ENCODE measurements around the gene FLYWCH1. TPM values are rescaled to one million over a fixed set of nuclear protein-coding genes. Genes with fewer than 3 reads are reported as not detected.
A peak's percentile ranks its signal among the peaks of the same experiment; 100 is the strongest.

FLYWCH1 gene
- total and polyA plus RNA-seq, 2 of the 8 experiments (the other 6 are each of a cell fraction or from before 2014, with no cell fraction given) = 12.4 to 23.5 TPM

GRCh38 chr16:2955779-2956578 is 44.2 kb downstream of the FLYWCH1 start:
- H3K36me3 ChIP-seq (ENCODE audit: control insufficient read depth in 2 of 4, insufficient read depth in 4 of 4, low read length in 3 of 4) = no peaks in the 10 kb centered on the region
- H3K9me3 ChIP-seq (ENCODE audit: insufficient read depth in 2 of 2, low read depth in 1 of 2, low read length in 1 of 2) = no peaks in the 10 kb centered on the region
- ChIA-PET POLR2A (ENCODE audit: partially characterized antibody) (interaction anchor here (1.0 to 1.6 kb wide), 10 partner anchors 8 to 984 kb away, joined by 3 to 7 read pairs (median 4); partner anchors contain the start of genes KREMEN2 and TBL3), CTCF (ENCODE audit: partially characterized antibody) (interaction anchor here (0.6 to 1.7 kb wide), 10 partner anchors 10 to 117 kb away, joined by 3 to 7 read pairs (median 3); partner anchors contain the start of gene CLDN6)
- no peak overlapping the region for H3K14ac ChIP-seq (ENCODE audit: insufficient read length)
- no peaks in the 10 kb centered on the region; the same call in 1 of the 2 replicates for H3K23me2 ChIP-seq (ENCODE audit: low read depth, low read length)
- FAIRE-seq (no peak), DNase-seq (ENCODE audit: low read depth in 1 of 2, low spot score in 2 of 2) (no peak)
- TF ChIP-seq BACH1 (IDR thresholded peaks at IDR 0.05; ENCODE audit: low read length) (no peak), YY1 (IDR thresholded peaks at IDR 0.05; ENCODE audit: low read depth, low read length) (0 out of 2 replicates have a peak, but pooled peaks have one; percentile 22)
- H3K27me3 ChIP-seq (replicated peaks in 1 of 4; ENCODE audit: control insufficient read depth in 3 of 4, extremely low read depth in 1 of 4, insufficient read depth in 3 of 4, low read length in 3 of 4) = no peaks in the 10 kb centered on the region; a peak in 1 of 7 replicates
- peak overlapping the region; percentile 27 for H4K5ac ChIP-seq (ENCODE audit: insufficient read length, low read depth, low read length)
- peaks cover 3 to 26% (median 19%) of the 10 kb centered on the region in 4 experiments for H3K4me1 ChIP-seq (replicated peaks in 1 of 4; ENCODE audit: control insufficient read depth in 3 of 4, insufficient read depth in 4 of 4, low read length in 3 of 4)
- peak overlapping the region in 1 of 2 experiments; percentile 44; a peak in 2 of 4 replicates for H3K4me2 ChIP-seq (ENCODE audit: insufficient read depth in 1 of 2, low read depth in 2 of 2, low read length in 2 of 2)
- peak overlapping the region; percentile 86; the same call in 1 of the 2 replicates for H2BK20ac ChIP-seq (ENCODE audit: low read length)
- no peak overlapping the region for H3K4me3 ChIP-seq (ENCODE audit: extremely low read depth in 1 of 4, insufficient read depth in 2 of 4, low read depth in 3 of 4, low read length in 4 of 4)
- no peaks in the 10 kb centered on the region for H4K20me1 ChIP-seq (replicated peaks in 1 of 2; ENCODE audit: control insufficient read depth in 1 of 2, insufficient read depth in 2 of 2, low read length in 2 of 2)
- H2BK5ac ChIP-seq (ENCODE audit: low read depth, low read length) = peak overlapping the region; percentile 66; the same call in 1 of the 2 replicates
- H3K4ac ChIP-seq (replicated peaks; ENCODE audit: insufficient read length, low read depth, low read length) = peak overlapping the region; percentile 66
- H2AFZ ChIP-seq (ENCODE audit: low read length) = no peak overlapping the region; the same call in 1 of the 2 replicates
- peak overlapping the region; percentile 87 for H3K18ac ChIP-seq (ENCODE audit: extremely low read depth, low read length)
- no peak overlapping the region for H2BK120ac ChIP-seq (replicated peaks; ENCODE audit: low read depth, low read length)
- no peak overlapping the region; the same call in 1 of the 2 replicates for H3K27ac ChIP-seq (ENCODE audit: low read depth, low read length)
- WGBS, 2 experiments (ENCODE audit: extremely low coverage in 1 of 2, insufficient coverage in 1 of 2, insufficient read length in 1 of 2, insufficient replicate concordance in 2 of 2, low coverage in 1 of 2, low lambda C conversion rate in 2 of 2, missing lambda C conversion rate in 1 of 2) = 77% methylated on average over 9 of the region's 21 CpGs; no CpG with 5 or more reads in 1 of the 2 experiments
- no peaks in the 10 kb centered on the region for H3K79me1 ChIP-seq (ENCODE audit: low read depth, low read length)
- peak overlapping the region; percentile 43 for H4K8ac ChIP-seq (ENCODE audit: extremely low read depth, insufficient read depth, low read length)
- peak overlapping the region; percentile 94; the same call in 1 of the 2 replicates for H2BK12ac ChIP-seq (ENCODE audit: low read depth, low read length)
- 0 out of 2 replicates have a peak overlapping the region, but pooled peaks have one; percentile 86 for H2AK5ac ChIP-seq (ENCODE audit: low read depth, low read length)
- peak overlapping the region; percentile 33 for H3K56ac ChIP-seq (replicated peaks; ENCODE audit: insufficient read length, low read depth, low read length)
- no peak overlapping the region for H3K23ac ChIP-seq (ENCODE audit: insufficient read length)
- peak overlapping the region; percentile 78 for H4K91ac ChIP-seq (replicated peaks; ENCODE audit: insufficient read length, low read length)
- H2BK15ac ChIP-seq (ENCODE audit: low read length) = peak overlapping the region; percentile 46; the same call in 1 of the 2 replicates
- no peak overlapping the region for H3K9ac ChIP-seq (replicated peaks in 1 of 4; ENCODE audit: extremely low read depth in 1 of 4, low read depth in 3 of 4, low read length in 3 of 4)
- H3K79me2 ChIP-seq (ENCODE audit: control insufficient read depth in 1 of 2, insufficient read depth in 2 of 2, low read length in 2 of 2) = no peaks in the 10 kb centered on the region

All from H1 (cell line).